GM21786 (cell line): ENCODE measurements around the gene EVX2.

ENCODE experiments used
- ATAC-seq: cut with Tn5 transposase; IDR thresholded peaks from one replicate; pipeline ENCODE4 v1.9.1; 2021; ENCODE audit not compliant: unreplicated experiment

The EVX2 gene

DNA sequence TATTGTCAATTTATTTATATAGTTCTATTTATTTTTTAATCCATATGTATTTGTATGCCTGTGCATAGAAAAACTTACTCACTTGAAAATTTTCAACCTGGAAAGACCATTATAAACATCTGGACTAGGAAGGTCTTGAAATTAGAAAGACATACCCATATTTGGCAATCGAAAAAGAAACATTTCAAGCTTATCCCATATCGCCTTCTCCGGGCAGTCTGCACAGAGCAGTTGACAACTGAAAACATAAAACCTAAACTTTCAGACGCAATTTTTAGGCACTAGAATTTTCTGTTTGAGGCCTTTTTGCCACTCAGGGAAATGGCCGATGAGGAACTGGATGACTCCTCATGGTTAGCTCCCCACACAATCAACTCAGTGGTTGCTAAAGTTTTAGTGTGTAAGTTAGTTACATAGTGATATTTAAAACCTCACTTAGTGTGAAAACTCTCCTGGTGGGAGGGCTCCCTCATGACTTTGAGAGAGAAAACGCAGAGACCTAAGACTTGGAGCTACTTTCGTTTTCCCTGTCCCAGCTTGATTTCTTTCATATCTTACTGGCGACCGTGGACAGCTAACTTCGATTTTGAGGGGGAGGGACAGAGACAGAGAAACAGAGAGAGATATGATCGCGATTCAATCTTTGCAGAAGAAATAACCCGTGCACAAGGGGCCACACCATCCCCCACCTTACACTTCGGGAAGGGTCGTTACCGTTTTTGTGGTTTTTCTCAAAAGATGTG lies 12.7 kb upstream of the EVX2 start:
- no peak for ATAC-seq

DNA sequence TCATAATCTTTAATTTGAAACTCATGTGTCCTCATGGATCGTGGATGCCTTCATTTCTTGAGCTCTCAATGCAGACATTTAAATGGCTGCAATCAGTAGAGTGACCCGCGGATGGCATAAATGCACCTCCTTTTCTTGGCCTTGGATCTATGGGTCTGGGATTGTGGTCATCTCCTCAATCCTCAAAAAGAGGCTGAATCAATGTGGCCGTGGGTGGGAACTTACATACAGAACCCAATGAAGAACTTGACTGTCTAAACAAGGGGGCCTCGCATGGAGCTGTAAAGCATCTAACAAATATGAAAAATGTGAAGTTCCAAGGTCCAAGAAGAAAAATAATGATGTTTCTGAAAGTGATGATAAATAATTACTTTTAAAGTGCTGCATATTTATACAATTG lies 11.7 kb upstream of the EVX2 start:
- ATAC-seq, result no peak

DNA sequence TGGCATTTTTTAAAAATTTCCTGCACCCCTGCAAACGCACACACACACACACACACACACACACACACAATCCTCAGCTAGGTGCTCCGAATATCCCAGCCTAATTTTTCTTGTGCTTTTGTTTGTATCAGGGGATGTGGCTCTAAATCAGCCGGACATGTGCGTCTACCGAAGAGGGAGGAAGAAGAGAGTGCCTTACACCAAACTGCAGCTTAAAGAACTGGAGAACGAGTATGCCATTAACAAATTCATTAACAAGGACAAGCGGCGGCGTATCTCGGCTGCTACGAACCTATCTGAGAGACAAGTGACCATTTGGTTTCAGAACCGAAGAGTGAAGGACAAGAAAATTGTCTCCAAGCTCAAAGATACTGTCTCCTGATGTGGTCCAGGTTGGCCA lies 10.6 kb upstream of the EVX2 start:
- ATAC-seq, result no peak

- ATAC-seq, result no peak
Measured at GRCh38 chr2:176093898-176094249, 10.1 kb upstream of the EVX2 start.

DNA sequence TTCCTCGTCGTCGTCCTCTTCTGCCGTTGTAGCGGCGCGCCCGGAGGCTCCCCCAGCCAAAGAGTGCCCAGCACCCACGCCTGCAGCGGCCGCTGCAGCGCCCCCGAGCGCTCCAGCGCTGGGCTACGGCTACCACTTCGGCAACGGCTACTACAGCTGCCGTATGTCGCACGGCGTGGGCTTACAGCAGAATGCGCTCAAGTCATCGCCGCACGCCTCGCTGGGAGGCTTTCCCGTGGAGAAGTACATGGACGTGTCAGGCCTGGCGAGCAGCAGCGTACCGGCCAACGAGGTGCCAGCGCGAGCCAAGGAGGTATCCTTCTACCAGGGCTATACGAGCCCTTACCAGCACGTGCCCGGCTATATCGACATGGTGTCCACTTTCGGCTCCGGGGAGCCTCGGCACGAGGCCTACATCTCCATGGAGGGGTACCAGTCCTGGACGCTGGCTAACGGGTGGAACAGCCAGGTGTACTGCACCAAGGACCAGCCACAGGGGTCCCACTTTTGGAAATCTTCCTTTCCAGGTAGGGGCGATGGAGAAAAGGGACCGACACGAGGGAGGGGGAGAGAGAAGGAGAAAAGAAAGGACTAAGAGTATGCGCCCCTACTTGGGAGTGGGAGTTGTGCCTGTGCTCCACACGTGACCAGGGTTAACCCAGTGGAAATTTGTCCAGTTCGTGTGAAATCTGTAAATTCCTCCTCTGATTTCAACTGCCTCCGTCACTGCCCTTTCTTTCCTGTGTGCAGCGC lies 9.6 kb upstream of the EVX2 start:
- ATAC-seq, result no peak

- ATAC-seq, result no peak
Measured at GRCh38 chr2:176092270-176093144, 8.7 kb upstream of the EVX2 start, which contains the start of gene HOXD13. Gene HOXD13, plus strand, starts transcription at chr2:176092721. Its CDS starts 170 bp downstream, at chr2:176092891.

DNA sequence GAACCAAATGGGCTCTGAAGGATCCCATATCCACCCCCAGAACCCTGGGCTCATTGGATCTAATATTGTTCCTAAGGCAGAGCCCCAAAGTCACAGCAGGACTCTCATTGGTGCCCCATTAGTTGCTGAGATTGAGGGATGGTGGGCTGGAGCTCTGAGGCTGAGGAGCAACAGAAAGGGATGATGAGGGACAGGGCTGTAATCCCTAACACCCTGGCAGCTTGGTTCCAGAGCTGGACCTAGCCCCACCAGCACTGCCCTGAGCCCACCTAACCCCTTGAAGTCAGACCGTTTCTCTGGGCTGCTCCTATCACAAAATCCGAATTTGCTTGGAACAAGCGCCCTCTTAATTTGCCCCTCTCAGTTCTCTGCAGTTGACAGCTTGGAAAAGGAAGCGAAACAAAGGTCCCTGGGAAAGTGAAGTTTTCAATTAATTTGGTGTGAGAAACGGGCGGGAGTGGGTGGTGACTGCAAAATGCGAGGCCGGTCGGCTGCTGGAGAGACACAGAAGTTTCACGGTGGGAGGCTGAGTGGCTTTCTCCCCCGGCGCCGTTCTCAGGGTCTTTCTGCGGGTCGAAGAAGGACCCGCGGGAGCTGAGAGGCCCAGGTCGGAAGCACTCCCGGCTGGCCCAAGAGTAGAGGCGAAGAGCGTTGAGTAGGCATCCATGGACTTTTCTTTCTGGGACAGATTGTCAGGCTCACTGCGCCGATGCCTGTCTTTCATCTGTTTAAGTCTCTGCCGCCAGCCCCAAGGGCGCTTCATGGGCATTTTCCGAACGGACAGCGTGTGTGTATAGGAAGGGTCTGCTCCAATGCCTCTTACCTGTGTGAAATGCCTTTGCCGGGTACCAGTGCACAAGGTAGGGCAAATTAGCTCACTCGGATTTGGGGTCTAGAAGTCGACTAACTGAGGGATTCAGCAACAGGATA lies 7.8 kb upstream of the EVX2 start:
- ATAC-seq, result no peak

DNA sequence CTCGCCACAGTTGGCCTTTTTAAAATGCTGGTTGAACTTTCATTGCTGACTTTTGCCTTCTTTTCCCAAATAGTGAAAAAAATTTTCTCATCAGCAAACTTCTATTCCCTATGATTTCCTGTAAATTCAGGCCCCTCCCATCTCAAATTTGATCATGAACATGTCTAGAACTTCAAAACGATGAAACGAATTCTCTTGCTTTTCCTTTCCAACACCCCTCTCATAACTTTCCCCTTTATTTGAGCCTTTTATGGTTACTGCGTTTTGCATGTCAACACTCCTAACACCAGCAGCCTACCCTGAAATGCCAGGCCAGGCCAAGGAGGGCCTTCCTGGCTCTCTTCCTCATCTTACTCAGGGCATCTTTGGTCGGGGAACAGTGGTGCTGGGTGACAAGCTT lies 7.1 kb upstream of the EVX2 start:
- no peak for ATAC-seq

DNA sequence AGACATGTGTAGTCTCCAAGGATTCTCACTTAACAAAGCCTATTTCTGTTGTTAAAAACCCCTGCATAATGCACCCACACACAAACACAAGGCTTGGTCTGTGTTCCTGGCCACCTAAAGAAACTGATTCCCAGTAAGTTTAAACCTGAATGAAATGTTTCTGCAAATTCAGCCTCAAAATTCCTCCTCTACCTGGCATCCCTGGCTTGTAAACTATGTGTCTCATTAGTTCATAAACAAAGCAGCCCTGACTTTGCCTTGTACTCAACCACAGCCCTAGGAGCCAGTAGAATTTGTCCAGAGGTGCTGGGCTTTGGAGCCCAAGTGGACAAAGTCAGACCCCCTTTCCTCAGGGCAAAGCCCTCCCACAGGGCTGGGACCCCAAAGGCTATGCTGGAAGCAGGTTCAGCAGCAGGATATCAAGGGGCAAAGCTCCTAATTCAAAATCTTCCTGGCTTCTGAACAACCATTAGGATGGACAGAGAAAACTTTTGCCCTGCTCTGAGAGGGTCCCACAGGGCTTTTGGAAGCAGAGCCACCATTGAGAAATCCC lies 6.2 kb upstream of the EVX2 start:
- no peak for ATAC-seq

GRCh38 chr2:176088937-176089842 lies 5.4 kb upstream of the EVX2 start:
- no peak for ATAC-seq

DNA sequence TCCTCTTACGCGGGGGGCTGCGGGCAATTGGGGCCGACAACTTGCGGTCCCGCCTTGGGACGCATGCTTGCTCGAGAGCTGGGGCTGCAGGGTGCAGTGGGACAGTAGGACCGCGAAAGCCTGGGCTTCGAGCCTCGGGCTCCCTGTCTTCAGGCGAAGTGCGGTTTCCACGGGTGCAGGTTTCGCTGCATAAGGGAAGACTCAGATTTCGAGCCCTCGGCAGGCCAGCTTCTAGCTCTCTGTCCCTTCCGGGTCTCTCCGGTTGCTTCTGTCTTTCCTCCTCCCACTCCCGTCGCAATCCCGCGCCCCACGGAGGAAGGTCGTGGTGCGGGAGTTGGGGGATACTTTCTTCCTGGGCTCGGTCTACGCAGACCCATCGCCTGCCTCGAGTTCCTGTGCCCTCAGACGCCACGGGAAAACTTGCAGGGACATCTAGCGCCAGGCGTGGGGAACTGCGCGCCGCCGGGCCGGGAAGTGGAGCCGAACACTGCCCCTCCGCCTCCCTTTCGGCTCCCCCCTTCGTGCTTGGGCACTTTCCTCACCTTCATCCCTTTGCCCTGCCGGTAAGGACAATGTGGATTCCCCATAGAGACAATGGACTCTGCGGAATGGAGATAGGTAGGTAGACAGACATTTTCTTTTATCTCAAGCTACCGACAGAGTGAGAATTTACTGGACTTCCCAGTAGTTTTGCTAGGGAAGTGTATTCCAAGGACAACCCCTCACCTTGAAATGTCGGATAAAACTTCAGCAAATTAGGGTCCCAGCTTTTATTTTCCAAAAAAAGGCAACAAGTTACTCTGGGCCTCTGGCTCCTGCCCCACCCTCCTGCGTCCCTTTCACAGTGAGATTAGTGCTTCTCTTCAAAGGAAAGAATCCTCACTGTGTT lies 4.5 kb upstream of the EVX2 start:
- ATAC-seq, result no peak

DNA sequence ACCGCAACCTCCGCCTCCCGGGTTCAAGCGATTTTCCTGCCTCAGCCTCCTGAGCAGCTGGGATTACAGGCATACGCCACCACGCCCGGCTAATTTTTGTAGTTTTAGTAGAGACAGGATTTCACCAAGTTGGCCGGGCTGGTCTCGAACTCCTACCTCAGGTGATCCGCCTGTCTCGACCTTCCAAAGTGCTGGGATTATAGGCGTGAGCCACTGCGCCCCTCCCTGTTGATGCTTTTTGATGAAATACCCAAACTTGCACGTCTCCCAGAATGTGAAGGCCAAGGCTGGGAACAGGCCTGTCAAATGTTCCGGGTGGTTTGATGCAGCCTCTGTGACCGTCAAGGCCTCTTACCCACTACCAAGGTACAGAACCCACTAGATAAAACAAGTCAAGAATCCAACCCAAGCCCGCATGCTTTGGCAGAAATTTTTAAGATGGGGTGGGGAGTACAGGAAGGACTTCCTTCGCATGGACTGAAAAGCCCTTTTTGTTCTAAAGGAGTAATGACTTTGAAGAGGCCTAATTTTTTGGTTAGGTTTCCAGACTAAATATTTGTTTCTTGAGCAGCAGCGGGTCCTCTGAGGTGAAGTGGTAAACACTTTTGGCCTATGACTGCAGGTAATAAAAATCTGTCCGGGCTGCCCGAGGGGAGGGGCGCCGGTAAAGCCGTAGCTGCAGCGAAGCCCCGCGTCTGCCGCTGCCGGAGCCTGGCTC lies 3.7 kb upstream of the EVX2 start:
- no peak for ATAC-seq

DNA sequence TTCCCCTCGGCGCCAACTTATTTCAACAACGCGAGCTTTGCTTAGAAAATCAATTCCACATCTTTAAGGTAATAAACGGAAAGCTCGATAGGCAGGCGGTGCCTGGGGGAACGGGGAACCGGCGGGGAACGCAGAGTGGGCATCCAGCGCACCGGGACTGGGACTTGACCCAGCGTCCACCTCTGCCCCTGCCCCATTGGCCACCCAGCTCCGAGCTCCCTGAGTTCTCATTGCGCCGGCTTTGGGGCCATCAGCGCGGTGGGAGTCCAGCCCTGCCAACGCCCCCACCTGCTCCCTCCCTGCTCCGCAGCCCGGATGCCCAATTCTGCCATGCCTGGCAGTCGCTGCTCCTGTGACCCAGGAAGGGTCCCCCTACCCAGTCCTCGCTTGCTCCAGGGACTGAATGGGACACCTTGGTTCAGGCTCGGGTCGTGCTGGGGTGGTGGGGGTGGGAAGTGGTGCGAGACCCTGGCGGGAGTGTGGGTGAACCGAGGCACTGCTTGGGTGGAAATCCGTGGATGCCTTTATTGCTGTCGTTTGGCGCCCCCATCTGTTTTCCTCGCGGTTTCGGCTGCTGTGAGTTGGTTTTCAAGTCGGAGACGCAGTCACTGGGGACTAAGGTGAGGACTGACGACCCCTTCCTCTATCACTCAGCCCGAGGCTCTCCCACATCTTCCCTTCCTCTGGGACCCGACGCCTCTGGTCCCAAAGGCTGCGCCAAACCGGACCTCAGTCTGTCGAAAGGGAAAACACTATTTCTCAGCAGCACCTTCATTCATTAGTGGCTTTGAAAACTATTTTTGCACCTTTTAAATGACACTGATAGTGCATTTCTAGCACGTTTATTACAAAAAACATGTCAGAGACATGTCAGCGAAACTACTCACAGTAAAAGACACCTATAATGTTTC lies 2.4 kb upstream of the EVX2 start:
- no peak for ATAC-seq

DNA sequence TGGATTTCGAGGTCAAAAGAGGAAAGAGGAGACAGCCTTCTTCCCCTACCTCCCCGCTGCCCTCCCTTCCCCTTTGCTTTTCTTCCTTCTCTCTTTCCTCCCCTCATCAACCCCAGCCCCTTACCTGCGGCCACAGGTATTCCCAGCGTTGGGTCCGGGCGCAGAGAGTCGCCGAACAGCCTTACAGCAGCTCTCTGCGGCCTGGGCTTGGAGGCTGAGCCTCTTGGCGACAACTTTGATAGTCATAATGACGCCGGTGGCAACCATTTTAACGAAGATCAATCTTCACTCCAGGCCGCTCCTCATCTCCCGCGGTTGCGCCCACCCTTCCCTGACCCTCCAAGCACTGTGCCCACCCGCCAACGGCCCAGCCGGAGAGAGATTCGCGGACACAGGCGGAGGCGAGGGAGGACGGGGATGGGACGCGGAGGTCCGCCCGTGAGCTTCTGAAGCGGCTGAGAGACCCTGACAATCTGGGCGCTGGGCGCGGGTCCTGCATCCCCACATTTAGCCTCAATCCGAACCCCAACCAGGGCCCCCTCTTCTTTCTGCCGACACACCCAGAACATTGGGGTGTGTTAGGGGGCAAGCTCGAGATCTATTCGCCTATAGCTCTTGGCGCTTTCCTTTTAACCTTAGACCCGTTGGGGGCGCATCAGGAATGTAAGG lies 1.5 kb upstream of the EVX2 start:
- no peak for ATAC-seq

DNA sequence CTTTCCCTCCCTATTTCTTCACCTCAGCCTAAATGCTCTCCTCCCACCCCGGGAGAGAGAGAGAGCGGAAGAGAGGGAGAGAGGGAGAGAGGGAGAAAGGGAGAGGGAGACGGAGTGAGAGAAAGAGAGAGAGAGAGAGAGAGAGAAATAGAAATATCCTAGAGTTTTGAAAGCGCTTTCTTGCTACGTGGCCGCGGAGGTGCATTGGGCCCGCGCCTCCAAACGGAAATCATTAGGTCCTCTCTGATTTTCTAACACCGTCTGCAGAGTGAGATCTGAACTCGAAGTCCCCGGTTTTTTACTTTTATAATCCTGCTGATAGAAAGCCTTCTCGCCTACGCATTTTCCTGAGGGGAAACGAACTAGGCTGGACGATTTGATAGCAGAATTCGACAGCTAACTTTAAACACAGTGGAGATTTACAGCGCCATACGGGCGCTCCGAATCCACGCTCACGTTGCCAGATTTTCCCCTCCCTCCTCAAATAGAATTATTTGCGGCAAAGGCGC lies 903 bp upstream of the EVX2 start:
- no peak for ATAC-seq
